ENCODE results near the gene KIF3C. TPM values are rescaled to one million over a fixed set of nuclear protein-coding genes. Genes with fewer than 3 reads are reported as not detected.

Gene KIF3C
- total and polyA plus RNA-seq, 2 donors (not counting 3 experiments of a cell fraction or from before 2014, with no cell fraction given) = 11.4 to 40.7 TPM

- ChIA-PET CTCF (interaction anchor here (1.3 kb wide), 1 partner anchor 14 kb away, joined by 3 read pairs; no protein-coding TSS in a partner anchor), POLR2A (no interaction called here)
- H4K20me1 ChIP-seq (replicated peaks; ENCODE audit: control insufficient read depth, extremely low read depth, insufficient read depth, low read length) = no peaks in the 10 kb centered on the region
- dilution Hi-C loops (cut with MboI; ENCODE audit: extremely low pct_ligation_motif_present, low sequenced_read_pairs) = no loop called here
- no peak overlapping the region for H3K27ac ChIP-seq (ENCODE audit: insufficient read depth, low read depth, low read length)
- no peak overlapping the region for H3K4me2 ChIP-seq (ENCODE audit: insufficient read depth, low read length)
- no peaks in the 10 kb centered on the region for H3K9me3 ChIP-seq (replicated peaks; ENCODE audit: control insufficient read depth, insufficient read depth, low read length)
- no peak overlapping the region for H2AFZ ChIP-seq (ENCODE audit: low read depth, low read length)
- no peak overlapping the region for H3K9ac ChIP-seq (replicated peaks; ENCODE audit: extremely low read depth, insufficient read depth, low read length)
- no peak overlapping the region for H3K4me3 ChIP-seq (replicated peaks in 1 of 3; ENCODE audit: insufficient read depth in 1 of 3, low read depth in 1 of 3, low read length in 3 of 3)
- H3K36me3 ChIP-seq (ENCODE audit: control insufficient read depth in 2 of 2, extremely low read depth in 1 of 2, insufficient read depth in 2 of 2, low read length in 2 of 2) = no peaks in the 10 kb centered on the region
- H3K79me2 ChIP-seq (ENCODE audit: control insufficient read depth, insufficient read depth, low read length) = no peaks in the 10 kb centered on the region
- TF ChIP-seq CTCF (IDR thresholded peaks at IDR 0.05; ENCODE audit: extremely low read depth in 1 of 2, insufficient read depth in 1 of 2, low read depth in 1 of 2, low read length in 2 of 2) (no peak), MAX (IDR thresholded peaks at IDR 0.05; ENCODE audit: insufficient read depth, insufficient read length) (no peak), POLR2A (IDR thresholded peaks at IDR 0.05; ENCODE audit: low read depth, low read length) (no peak), JUN (IDR thresholded peaks at IDR 0.05; ENCODE audit: borderline replicate concordance, insufficient read depth, insufficient read length, low read depth) (no peak), POLR2AphosphoS5 (IDR thresholded peaks at IDR 0.05; ENCODE audit: insufficient read depth, low read depth, low read length) (no peak), EZH2 (IDR thresholded peaks at IDR 0.05; ENCODE audit: borderline replicate concordance, low read depth, low read length, severe bottlenecking) (no peak), FOS (IDR thresholded peaks at IDR 0.05; ENCODE audit: borderline replicate concordance, insufficient read depth, low read length) (no peak), MYC (IDR thresholded peaks at IDR 0.05; ENCODE audit: low read depth, low read length) (no peak), GATA2 (IDR thresholded peaks at IDR 0.05; ENCODE audit: insufficient read depth, insufficient read length, low read depth, low read length) (no peak)
- peaks cover 0 to 5% of the 10 kb centered on the region in 2 experiments for H3K27me3 ChIP-seq (ENCODE audit: control insufficient read depth in 2 of 2, insufficient read depth in 2 of 2, low read length in 2 of 2)
- intact Hi-C loops (cut with micrococcal nuclease) = no loop called here
- no peaks in the 10 kb centered on the region for H3K9me1 ChIP-seq (replicated peaks; ENCODE audit: control insufficient read depth, extremely low read depth, insufficient read depth, low read length)
- FAIRE-seq (no peak), DNase-seq (ENCODE audit: low read depth, low spot score) (no peak)
- no peaks in the 10 kb centered on the region for H3K4me1 ChIP-seq (ENCODE audit: control insufficient read depth, extremely low read depth, insufficient read depth, low read length)
- BruUV-seq (replicated peaks) = no TSS peak
These were observed 79.0 kb downstream of the KIF3C start for GRCh38 chr2:25903216-25903776.

Data from endothelial cell of umbilical vein (primary cell).